Activated CD4-positive, alpha-beta memory T cell treated with anti-CD3 and anti-CD28 coated beads, Interleukin-2, amount 10 ng/mL, durations not matched to agents 7 days and 5 days (primary cell): ENCODE data around the gene TEAD4. TPM values are rescaled to one million over a fixed set of nuclear protein-coding genes. Genes with fewer than 3 reads are reported as not detected.

Experiments used
- CTCF ChIA-PET: fragments of 350-600 bp; sonication (Branson Sonifier 250); formaldehyde crosslinking; loops from one replicate; lab custom pipeline; 2021; ENCODE audit warnings: antibody characterized with exemption, inconsistent platforms; lab: Charles Lee
- POLR2A ChIA-PET: fragments of 350-600 bp; sonication (Branson Sonifier 250); formaldehyde crosslinking; loops from one replicate; lab custom pipeline; 2021; ENCODE audit warnings: antibody characterized with exemption; lab: Charles Lee
- DNase-seq: peaks from one replicate; pipeline ENCODE4 v3.0.0-alpha.2; 2020
- H3K27ac Mint-ChIP-seq: one replicate; pipeline ENCODE4 v1.8.0; 2021; ENCODE audit warnings: mild to moderate bottlenecking, mixed read lengths
- H3K27me3 Mint-ChIP-seq: one replicate; pipeline ENCODE4 v1.8.0; 2021; ENCODE audit warnings: mixed read lengths
- H3K36me3 Mint-ChIP-seq: one replicate; pipeline ENCODE4 v1.8.0; 2021; ENCODE audit warnings: low read depth, mixed read lengths
- H3K4me1 Mint-ChIP-seq: one replicate; pipeline ENCODE4 v1.8.0; 2021; ENCODE audit warnings: mixed read lengths
- H3K4me3 Mint-ChIP-seq: one replicate; pipeline ENCODE4 v1.8.0; 2021; ENCODE audit warnings: mild to moderate bottlenecking, mixed read lengths
- H3K9me3 Mint-ChIP-seq: one replicate; pipeline ENCODE4 v1.8.0; 2021; ENCODE audit warnings: mixed read lengths
- total RNA-seq, 2 experiments: library from RNA; stranded (reverse); gene quantifications; one replicate each; pipeline ENCODE4 v1.2.3, GENCODE V29; 2021

The TEAD4 gene
- total RNA-seq, 2 experiments from 2014 or later = 0.68 to 0.83 TPM

DNA sequence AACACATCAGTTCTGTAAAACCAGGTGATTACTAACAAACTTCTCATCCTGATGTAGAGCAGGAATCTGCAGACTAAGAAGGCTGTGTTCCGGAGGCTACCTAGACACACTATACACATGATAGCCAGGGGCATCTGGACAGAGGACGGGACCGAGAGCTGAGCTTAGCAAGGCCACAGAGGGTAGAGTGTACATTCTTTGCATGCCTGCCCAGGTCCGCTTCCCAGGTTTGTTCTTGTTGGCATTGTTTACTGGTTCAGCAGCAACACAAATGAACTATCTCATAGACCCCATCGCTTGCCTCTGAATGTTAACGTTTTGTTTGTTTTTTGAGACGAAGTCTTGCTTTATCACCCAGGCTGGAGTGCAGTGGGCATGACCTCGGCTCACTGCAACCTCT, 17.7 kb upstream of the TEAD4 start:
- ChIA-PET CTCF (no interaction called here), POLR2A (no interaction called here)
- H3K4me1 Mint-ChIP-seq = peaks cover 4% of the 10 kb centered on the region
- no peak for DNase-seq
- no peak overlapping the region for H3K27ac Mint-ChIP-seq
- no peak overlapping the region for H3K4me3 Mint-ChIP-seq
- no peaks in the 10 kb centered on the region for H3K9me3 Mint-ChIP-seq
- no peaks in the 10 kb centered on the region for H3K27me3 Mint-ChIP-seq
- no peaks in the 10 kb centered on the region for H3K36me3 Mint-ChIP-seq

DNA sequence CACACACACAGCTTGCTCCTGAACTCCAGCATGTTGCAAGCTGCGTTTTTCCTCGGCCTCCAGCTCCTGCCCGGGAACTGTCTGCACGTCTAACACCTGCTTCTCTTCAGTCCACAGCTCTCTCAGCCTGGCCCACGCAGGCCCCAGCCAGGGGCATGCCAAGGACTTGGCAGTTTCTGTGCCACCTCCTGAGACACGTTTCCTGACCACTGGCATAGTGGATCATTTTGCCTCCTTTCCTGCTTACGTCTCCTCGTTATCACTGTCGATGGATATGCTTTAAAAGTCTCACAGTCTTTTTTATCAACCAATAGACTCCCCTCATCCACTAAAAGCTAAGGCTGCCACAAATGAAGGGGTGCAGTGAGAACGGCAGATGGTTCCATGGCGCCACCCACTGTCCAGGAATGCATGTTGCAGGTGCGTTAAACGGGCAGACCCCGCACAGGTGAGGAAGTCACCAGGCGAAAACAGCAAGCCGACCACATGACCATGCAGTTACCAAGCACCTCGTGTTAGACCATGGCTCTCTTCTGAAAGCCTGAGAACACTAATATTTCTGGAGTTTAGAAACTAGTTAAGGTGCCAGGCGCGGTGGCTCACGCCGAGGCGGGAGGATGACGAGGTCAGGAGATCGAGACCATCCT, 14.7 kb upstream of the TEAD4 start:
- H3K4me1 Mint-ChIP-seq = peaks cover 4% of the 10 kb centered on the region
- ChIA-PET POLR2A (interaction anchor here (0.8 kb wide), 1 partner anchor 13 kb away, joined by 3 read pairs; no protein-coding TSS in a partner anchor), CTCF (interaction anchor here (0.7 to 2.4 kb wide), 9 partner anchors 54 to 484 kb away, joined by 3 to 20 read pairs (median 4); partner anchors contain the start of gene TULP3)
- peaks cover 4% of the 10 kb centered on the region for H3K27me3 Mint-ChIP-seq
- DNase-seq = peak; percentile 65
- H3K36me3 Mint-ChIP-seq = no peaks in the 10 kb centered on the region
- H3K27ac Mint-ChIP-seq = no peak overlapping the region
- no peaks in the 10 kb centered on the region for H3K9me3 Mint-ChIP-seq
- H3K4me3 Mint-ChIP-seq = no peak overlapping the region

DNA sequence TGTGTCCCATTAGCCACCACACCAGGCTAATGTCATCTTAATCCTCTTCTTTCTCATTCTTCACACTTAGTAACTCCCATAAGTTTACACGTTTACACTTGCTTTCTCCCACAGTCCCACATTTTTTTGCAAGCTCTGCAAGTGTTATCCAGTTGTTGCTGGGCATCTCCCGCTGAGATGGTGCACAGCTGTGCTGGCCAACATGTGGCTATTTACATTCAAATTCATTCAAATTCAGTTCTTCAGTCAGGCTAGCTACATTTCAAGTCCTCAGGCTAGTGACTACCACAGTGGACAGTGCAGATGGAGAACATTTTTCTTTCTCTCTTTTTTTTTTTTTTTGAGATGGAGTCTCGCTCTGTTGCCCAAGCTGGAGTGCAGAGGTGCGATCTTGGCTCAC, 9.8 kb upstream of the TEAD4 start:
- POLR2A ChIA-PET = no interaction called here
- H3K27me3 Mint-ChIP-seq = peaks cover 11% of the 10 kb centered on the region
- no peak for DNase-seq
- H3K4me3 Mint-ChIP-seq = no peak overlapping the region
- H3K27ac Mint-ChIP-seq = no peak overlapping the region
- no peaks in the 10 kb centered on the region for H3K36me3 Mint-ChIP-seq
- peaks cover 4% of the 10 kb centered on the region for H3K4me1 Mint-ChIP-seq
- CTCF ChIA-PET = interaction anchor here (1.8 kb wide), 1 partner anchor 10 kb away, joined by 6 read pairs; no protein-coding TSS in a partner anchor
- H3K9me3 Mint-ChIP-seq = no peaks in the 10 kb centered on the region

DNA sequence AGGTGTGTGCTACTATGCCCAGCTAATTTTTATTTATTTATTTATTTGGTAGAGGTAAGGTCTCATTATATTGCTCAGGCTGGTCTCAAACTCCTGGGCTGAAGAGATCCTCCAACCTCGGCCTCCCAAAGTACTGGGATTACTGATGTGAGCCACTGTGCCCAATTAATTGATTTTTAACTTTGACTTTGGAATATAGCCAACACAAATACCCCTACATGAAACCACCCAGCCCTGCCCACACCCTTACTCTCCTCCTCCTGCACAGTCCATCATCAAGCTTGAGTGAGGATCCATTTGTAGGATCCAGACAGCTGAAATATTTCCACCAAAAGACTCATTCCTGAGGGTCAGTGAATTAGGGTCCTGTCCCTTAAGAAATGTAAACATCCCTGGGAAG, 3.3 kb upstream of the TEAD4 start:
- no peak overlapping the region for H3K4me3 Mint-ChIP-seq

DNA sequence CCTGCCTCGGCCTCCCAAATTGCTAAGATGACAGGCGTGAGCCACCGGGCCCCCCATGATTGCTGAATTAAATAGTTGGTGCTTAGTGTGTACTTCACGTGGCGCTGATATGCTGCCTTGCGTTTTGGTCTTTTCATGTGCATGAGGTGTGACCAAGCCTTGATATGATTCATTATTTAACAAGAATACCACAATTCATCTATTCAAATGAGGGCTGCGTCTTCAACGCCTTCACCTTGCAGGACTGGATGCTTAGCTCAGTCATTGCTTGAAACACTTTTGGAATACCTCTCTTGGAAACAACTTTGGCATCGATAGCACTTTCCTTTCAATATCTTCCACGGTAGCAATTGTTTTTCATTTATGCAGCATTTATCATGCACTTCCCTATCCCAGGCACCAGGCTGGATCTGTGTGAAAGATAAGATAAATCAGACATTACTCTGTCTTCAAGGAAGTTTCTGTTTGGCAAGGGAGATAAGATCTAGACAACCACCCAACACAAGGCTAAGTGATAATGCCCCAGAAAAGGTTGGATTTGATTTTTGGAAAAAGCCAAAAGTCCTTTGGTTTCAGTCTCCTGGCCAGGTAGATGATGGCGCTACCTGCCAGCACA, 1.3 kb upstream of the TEAD4 start:
- no peaks in the 10 kb centered on the region for H3K9me3 Mint-ChIP-seq
- H3K4me1 Mint-ChIP-seq = peaks cover 19% of the 10 kb centered on the region
- H3K27me3 Mint-ChIP-seq = peaks cover 49% of the 10 kb centered on the region
- no peak for DNase-seq
- peak overlapping the region; percentile 75 for H3K4me3 Mint-ChIP-seq
- peaks cover 3% of the 10 kb centered on the region for H3K36me3 Mint-ChIP-seq
- ChIA-PET CTCF (no interaction called here), POLR2A (interaction anchor here (1.0 kb wide), 1 partner anchor 14 kb away, joined by 3 read pairs; no protein-coding TSS in a partner anchor)
- no peak overlapping the region for H3K27ac Mint-ChIP-seq

More for the DNA sequence above, 3.3 kb upstream of the TEAD4 start:
- Mint-ChIP-seq H3K27me3 (peaks cover 41% of the 10 kb centered on the region), H3K36me3 (peaks cover 3% of the 10 kb centered on the region), H3K9me3 (no peaks in the 10 kb centered on the region), H3K27ac (no peak overlapping the region), H3K4me1 (peaks cover 18% of the 10 kb centered on the region)
- no peak for DNase-seq
- ChIA-PET CTCF (no interaction called here), POLR2A (no interaction called here)

DNA sequence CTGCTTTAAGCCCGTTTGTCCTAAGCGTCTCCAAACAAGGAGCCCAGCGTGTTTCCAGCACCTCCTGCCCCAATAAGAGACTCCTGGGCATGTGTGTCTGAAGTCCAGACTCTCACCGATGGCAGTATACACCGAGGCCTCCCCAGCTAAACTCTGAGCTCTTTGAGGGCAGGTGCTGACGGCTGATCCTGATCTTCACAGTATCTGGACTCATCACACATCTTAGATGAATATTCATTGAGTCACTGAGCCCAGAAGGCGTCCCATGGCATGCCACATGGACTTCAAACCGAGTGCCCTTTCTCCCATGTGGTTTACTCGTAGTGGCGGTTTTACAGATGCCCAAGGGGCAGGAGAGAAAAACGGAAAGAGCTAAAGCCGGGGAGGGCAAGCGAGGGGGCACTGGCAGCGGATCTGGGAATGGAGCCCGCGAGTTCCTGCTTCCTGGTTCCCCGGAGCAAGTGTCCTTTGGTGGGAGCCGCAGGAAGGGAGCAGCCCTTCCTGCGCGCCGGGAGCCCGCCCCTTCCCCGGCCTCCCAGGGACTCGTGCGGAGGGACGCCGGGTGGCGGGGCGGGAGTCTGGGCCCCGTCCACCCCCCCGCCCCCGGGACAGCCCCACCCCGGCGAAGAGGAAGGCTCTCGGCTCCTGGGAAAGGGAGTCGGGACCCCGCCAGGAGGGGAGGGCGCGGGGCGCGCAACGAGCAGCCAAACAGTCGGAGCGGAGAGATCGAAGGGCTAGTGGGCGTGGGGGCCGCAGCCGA, 585 bp upstream of the TEAD4 start:
- H3K27me3 Mint-ChIP-seq = peaks cover 54% of the 10 kb centered on the region
- ChIA-PET POLR2A (no interaction called here), CTCF (no interaction called here)
- no peak overlapping the region for H3K27ac Mint-ChIP-seq
- H3K4me3 Mint-ChIP-seq = peak overlapping the region; percentile 75
- peaks cover 3% of the 10 kb centered on the region for H3K36me3 Mint-ChIP-seq
- DNase-seq = no peak
- peaks cover 19% of the 10 kb centered on the region for H3K4me1 Mint-ChIP-seq
- no peaks in the 10 kb centered on the region for H3K9me3 Mint-ChIP-seq

DNA sequence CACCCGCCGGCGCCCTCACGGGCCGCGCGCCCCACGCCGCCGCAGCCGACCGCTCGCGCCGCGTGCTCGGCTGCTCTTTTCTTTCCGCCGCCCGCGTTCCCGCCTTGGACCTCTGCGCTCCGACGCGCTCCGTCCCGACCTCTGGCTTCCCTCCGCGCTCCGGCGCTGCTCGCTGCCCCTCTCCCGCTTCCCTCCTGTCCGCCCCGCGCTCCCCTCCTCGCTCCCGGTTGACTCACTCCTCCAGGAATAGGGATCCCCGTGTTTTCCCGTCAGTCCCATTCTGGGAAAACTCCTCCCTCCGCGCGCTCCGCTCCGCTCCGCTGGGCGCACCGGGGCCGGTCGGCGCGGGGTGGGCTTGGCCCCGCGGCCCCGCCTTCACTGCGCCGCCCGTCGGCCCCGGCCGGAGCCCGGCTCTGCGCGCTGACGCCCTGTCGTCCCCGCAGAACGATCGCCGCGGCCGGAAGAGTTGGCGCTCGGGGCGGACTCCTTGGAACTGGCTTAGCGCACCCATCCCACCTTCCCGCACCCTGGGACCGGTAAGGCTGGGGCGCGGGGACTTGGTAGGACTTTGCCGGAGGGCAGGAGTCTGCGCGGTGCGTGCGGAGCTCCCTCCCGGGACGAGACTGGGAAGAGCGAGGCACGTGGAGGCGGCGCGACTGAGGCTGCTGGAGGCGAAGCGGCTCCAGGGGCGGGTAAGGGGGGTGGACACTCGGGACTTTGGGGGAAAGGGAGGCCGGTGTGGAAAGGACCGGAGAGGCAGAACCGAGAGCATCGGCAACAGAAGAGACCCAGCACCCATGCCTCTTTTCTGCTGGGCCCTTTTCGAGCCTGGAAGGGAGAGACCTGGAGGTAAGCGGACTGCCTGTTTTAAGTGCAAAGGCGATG, 550 bp downstream of the TEAD4 start:
- Mint-ChIP-seq H3K4me1 (peaks cover 19% of the 10 kb centered on the region), H3K27ac (no peak overlapping the region), H3K9me3 (no peaks in the 10 kb centered on the region), H3K27me3 (peaks cover 54% of the 10 kb centered on the region), H3K4me3 (peak overlapping the region; percentile 50), H3K36me3 (peaks cover 3% of the 10 kb centered on the region)
- ChIA-PET POLR2A (no interaction called here), CTCF (no interaction called here)
- no peak for DNase-seq

DNA sequence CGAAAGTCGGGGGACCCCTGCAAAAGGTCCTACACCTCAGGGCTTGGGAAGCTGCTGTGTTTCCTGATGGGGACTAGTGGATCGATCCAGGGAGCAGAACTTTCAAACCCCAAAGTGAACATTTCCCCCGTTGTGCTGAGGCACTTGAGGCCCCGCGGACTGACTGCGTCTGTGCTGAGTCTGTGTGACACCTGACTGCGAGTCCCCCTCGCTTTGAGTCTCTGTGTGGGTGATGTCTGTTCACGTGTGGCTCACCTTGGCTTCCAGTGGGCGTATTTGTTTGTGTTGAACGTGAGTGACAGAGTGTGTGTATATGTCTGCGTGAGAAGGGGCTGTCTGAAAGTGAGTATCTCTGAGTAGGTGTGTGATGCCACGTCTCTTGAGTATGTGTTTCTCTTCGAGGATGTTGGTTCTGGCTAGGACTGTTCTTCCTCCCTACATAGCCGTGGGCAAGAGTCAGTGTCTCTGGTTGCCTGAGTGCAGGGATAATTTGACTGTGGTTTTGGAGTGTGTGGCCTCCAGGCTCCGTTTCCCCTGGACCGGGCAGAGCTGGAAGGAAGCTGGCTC, 1.3 kb downstream of the TEAD4 start:
- Mint-ChIP-seq H3K9me3 (no peaks in the 10 kb centered on the region), H3K27me3 (peaks cover 54% of the 10 kb centered on the region), H3K36me3 (peaks cover 3% of the 10 kb centered on the region), H3K4me3 (peak overlapping the region; percentile 22), H3K4me1 (peaks cover 19% of the 10 kb centered on the region), H3K27ac (no peak overlapping the region)
- no peak for DNase-seq
- POLR2A ChIA-PET = interaction anchor here (0.6 kb wide), 1 partner anchor 1049 kb away, joined by 3 read pairs; no protein-coding TSS in a partner anchor
- CTCF ChIA-PET = no interaction called here

DNA sequence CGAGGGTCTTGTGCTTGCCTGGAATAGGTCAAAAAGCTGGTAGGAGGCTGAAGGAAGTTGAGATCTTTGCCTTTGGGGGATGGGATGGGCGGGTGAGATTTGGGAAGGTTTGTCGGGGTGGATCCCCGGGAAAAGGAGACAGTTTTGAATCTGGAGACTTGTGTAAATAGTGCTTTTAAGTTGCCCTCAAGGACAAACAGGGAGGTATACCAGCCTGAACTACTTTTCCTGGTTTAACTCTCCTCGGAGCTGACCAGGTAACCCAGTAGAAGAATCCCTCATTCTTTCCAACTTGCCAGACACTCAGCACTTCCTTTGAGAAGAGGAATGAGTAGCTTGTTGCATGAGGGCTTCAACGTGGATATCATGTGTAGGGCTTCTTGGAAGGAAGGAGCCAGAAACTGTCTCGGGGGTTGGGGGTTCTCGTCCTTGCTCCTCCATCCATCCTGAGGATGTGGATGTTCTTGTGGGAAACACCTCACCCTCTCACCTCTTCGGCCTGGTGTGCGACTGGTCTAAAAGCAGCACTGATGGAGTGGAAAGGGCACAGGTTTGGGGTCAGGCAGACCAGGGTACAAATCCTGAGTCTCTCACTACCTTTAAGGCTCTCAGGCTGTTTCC, 1.9 kb downstream of the TEAD4 start:
- Mint-ChIP-seq H3K4me3 (peak overlapping the region; percentile 22), H3K4me1 (peaks cover 19% of the 10 kb centered on the region), H3K36me3 (peaks cover 3% of the 10 kb centered on the region), H3K9me3 (no peaks in the 10 kb centered on the region), H3K27ac (no peak overlapping the region), H3K27me3 (peaks cover 55% of the 10 kb centered on the region)
- no peak for DNase-seq
- ChIA-PET POLR2A (interaction anchor here (0.6 kb wide), 1 partner anchor 1050 kb away, joined by 3 read pairs; no protein-coding TSS in a partner anchor), CTCF (no interaction called here)

DNA sequence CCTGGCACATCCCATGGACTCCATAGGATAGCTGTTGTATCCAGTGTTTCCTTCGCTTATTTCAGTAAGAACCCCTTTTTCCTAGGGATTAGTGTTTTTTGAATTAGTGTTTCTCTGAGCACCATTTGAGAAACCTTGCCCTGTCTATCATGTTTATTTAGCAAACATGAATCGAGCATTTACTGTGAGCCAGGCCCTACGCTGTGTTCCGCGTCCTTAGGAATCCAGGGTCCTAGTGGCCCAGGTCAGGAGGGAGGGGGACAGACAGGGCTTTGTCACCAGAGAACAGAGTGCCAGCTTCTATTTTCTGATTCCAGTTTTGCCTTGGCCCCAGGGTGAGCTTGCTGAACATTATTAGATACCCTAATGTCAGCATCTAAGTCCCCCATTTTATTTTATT, 2.5 kb downstream of the TEAD4 start:
- H3K9me3 Mint-ChIP-seq = no peaks in the 10 kb centered on the region
- no peak for DNase-seq

DNA sequence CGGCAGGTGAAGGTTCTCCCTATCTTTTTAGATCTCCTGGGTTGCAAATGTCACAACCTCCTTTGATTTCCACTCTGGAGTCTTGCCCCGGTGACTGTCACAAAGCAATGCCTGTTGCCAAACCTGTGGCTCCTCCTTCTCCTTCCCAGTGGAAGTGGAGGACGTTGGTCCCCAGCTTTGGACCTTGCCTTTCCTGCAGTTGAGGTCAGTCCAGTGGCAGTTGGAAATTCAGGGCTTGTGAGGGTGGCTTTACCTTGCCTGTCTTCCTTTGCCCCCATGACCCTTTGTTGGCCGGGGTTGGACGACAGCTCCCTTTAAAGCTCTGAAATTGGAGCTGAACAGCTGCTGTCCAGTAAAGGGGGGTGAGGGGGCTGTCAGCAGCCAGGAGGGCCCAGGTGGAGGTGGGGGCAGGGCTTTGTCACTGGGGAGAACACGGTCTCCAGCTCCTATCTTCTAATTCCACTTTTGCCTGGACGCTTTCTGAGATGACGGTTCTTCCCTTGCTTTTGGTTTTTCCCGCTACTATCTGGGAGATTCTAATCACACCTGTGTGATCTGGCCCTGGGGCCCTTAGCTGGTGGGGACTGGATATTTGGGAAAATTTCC, 4.1 kb downstream of the TEAD4 start:
- CTCF ChIA-PET = no interaction called here
- H3K4me1 Mint-ChIP-seq = peaks cover 19% of the 10 kb centered on the region
- H3K27ac Mint-ChIP-seq = no peak overlapping the region
- DNase-seq = no peak
- POLR2A ChIA-PET = no interaction called here
- H3K4me3 Mint-ChIP-seq = no peak overlapping the region
- H3K9me3 Mint-ChIP-seq = no peaks in the 10 kb centered on the region
- H3K36me3 Mint-ChIP-seq = peaks cover 3% of the 10 kb centered on the region
- peaks cover 38% of the 10 kb centered on the region for H3K27me3 Mint-ChIP-seq

More for the DNA sequence above, 2.5 kb downstream of the TEAD4 start:
- ChIA-PET POLR2A (no interaction called here), CTCF (no interaction called here)
- Mint-ChIP-seq H3K27ac (no peak overlapping the region), H3K4me1 (peaks cover 19% of the 10 kb centered on the region), H3K36me3 (peaks cover 3% of the 10 kb centered on the region), H3K4me3 (no peak overlapping the region), H3K27me3 (peaks cover 51% of the 10 kb centered on the region)
